HEK293 (cell line): ENCODE measurements around the gene ABCG4.

Experiments used
- CTCF ChIA-PET: fragments of 350-600 bp; formaldehyde crosslinking; extraction: SDS; loops from one replicate; lab custom pipeline; 2021; ENCODE audit warnings: antibody characterized with exemption; lab: Yijun Ruan, JAX
- POLR2A ChIA-PET: fragments of 300-600 bp; formaldehyde crosslinking; extraction: SDS; loops from one replicate; lab custom pipeline; 2020; ENCODE audit warnings: antibody characterized with exemption, inconsistent platforms; lab: Yijun Ruan, JAX
- H3K27ac ChIP-seq: fragments of 200-500 bp; sonication (Bioruptor generic); 2 replicates; pipeline ENCODE4 v1.5.1; 2014; ENCODE audit warnings: low read depth, low read length, control low read depth, inconsistent platforms; ENCODE audit errors: extremely low read depth
- H3K36me3 ChIP-seq, 2 experiments: fragments of 200-500 bp in 1 of 2; sonication (Bioruptor generic) in 1 of 2; 1 replicate in 1 of 2; 2 replicates in 1 of 2; pipeline ENCODE4 v1.5.1; 2014 to 2017; ENCODE audit warnings: inconsistent platforms in 2 of 2, low read length in 2 of 2; ENCODE audit not compliant: control insufficient read depth in 2 of 2, insufficient read depth in 1 of 2
- H3K4me1 ChIP-seq: fragments of 200-500 bp; sonication (Bioruptor generic); 2 replicates; pipeline ENCODE4 v1.5.1; 2014; ENCODE audit warnings: mild to moderate bottlenecking, low read length, inconsistent platforms; ENCODE audit not compliant: control insufficient read depth, insufficient read depth
- H3K4me3 ChIP-seq: 2 replicates; pipeline ENCODE4 v1.5.1; 2011; ENCODE audit warnings: low read depth, mild to moderate bottlenecking, control low read depth, low read length, moderate library complexity
- H3K9me3 ChIP-seq: fragments of 200-500 bp; sonication (Bioruptor generic); 2 replicates; pipeline ENCODE4 v1.5.1; 2014; ENCODE audit warnings: low read depth, low read length, inconsistent platforms; ENCODE audit not compliant: control insufficient read depth, insufficient read depth
- GFI1B ChIP-seq: fragments of 450-650 bp; formaldehyde crosslinking; IDR thresholded peaks from 2 replicates; pipeline ENCODE4 v1.5.1; 2016; ENCODE audit warnings: missing biosample characterization, missing genetic modification characterization
- GLIS2 ChIP-seq: fragments of 450-650 bp; formaldehyde crosslinking; IDR thresholded peaks from 2 replicates; pipeline ENCODE4 v1.5.1; 2016; ENCODE audit warnings: missing biosample characterization, missing genetic modification characterization
- HIC1 ChIP-seq: fragments of 450-650 bp; formaldehyde crosslinking; IDR thresholded peaks from 2 replicates; pipeline ENCODE4 v1.5.1; 2016; ENCODE audit warnings: missing biosample characterization, missing genetic modification characterization
- MEIS1 ChIP-seq: sonication (generic); formaldehyde crosslinking; IDR thresholded peaks from 2 replicates; pipeline ENCODE4 v1.8.1; 2022; ENCODE audit warnings: missing genetic modification reagents, mild to moderate bottlenecking, borderline replicate concordance
- MYNN ChIP-seq: fragments of 450-650 bp; formaldehyde crosslinking; IDR thresholded peaks from 2 replicates; pipeline ENCODE4 v1.5.1; 2016; ENCODE audit warnings: missing biosample characterization, missing genetic modification characterization, borderline replicate concordance
- PATZ1 ChIP-seq: fragments of 450-650 bp; formaldehyde crosslinking; IDR thresholded peaks from 2 replicates; pipeline ENCODE4 v1.5.1; 2016; ENCODE audit warnings: missing biosample characterization, missing genetic modification characterization
- SCRT1 ChIP-seq: fragments of 450-650 bp; formaldehyde crosslinking; IDR thresholded peaks from 2 replicates; pipeline ENCODE4 v1.5.1; 2016; ENCODE audit warnings: missing biosample characterization, missing genetic modification characterization, borderline replicate concordance
- SP2 ChIP-seq: fragments of 450-650 bp; formaldehyde crosslinking; IDR thresholded peaks from 2 replicates; pipeline ENCODE4 v1.5.1; 2016; ENCODE audit warnings: missing biosample characterization, missing genetic modification characterization
- TCF7L2 ChIP-seq: IDR thresholded peaks from 2 replicates; pipeline ENCODE4 v1.6.1; 2011; ENCODE audit warnings: low read depth, mild to moderate bottlenecking, inconsistent platforms, low read length, moderate library complexity, borderline replicate concordance
- ZBTB26 ChIP-seq: fragments of 450-650 bp; formaldehyde crosslinking; optimal IDR thresholded peaks from 2 replicates; pipeline ENCODE3; 2016; ENCODE audit warnings: missing biosample characterization, mild to moderate bottlenecking, missing genetic modification characterization
- ZNF155 ChIP-seq: fragments of 450-650 bp; formaldehyde crosslinking; IDR thresholded peaks from 2 replicates; pipeline ENCODE4 v1.5.1; 2016; ENCODE audit warnings: missing biosample characterization, missing genetic modification characterization
- ZNF280D ChIP-seq: fragments of 450-650 bp; formaldehyde crosslinking; IDR thresholded peaks from 2 replicates; pipeline ENCODE4 v1.5.1; 2016; ENCODE audit warnings: missing biosample characterization, missing genetic modification characterization
- ZNF426 ChIP-seq: fragments of 450-650 bp; formaldehyde crosslinking; IDR thresholded peaks from 2 replicates; pipeline ENCODE4 v1.5.1; 2017; ENCODE audit warnings: missing biosample characterization, missing genetic modification characterization, mild to moderate bottlenecking, inconsistent platforms, moderate library complexity
- ZNF48 ChIP-seq: fragments of 450-650 bp; formaldehyde crosslinking; IDR thresholded peaks from 2 replicates; pipeline ENCODE4 v1.5.1; 2016; ENCODE audit warnings: missing biosample characterization, missing genetic modification characterization
- ZNF600 ChIP-seq: fragments of 450-650 bp; formaldehyde crosslinking; IDR thresholded peaks from 2 replicates; pipeline ENCODE4 v1.5.1; 2016; ENCODE audit warnings: missing biosample characterization, missing genetic modification characterization
- ZNF621 ChIP-seq: fragments of 450-650 bp; formaldehyde crosslinking; IDR thresholded peaks from 2 replicates; pipeline ENCODE4 v1.5.1; 2017; ENCODE audit warnings: missing biosample characterization, missing genetic modification characterization
- ZNF645 ChIP-seq: fragments of 450-650 bp; formaldehyde crosslinking; IDR thresholded peaks from 2 replicates; pipeline ENCODE4; 2016; ENCODE audit warnings: missing biosample characterization, missing genetic modification characterization
- ZNF658 ChIP-seq: fragments of 450-650 bp; formaldehyde crosslinking; IDR thresholded peaks from 2 replicates; pipeline ENCODE4; 2016; ENCODE audit warnings: missing biosample characterization, missing genetic modification characterization
- ZNF664 ChIP-seq: fragments of 450-650 bp; formaldehyde crosslinking; IDR thresholded peaks from 2 replicates; pipeline ENCODE4 v1.5.1; 2016; ENCODE audit warnings: missing biosample characterization, missing genetic modification characterization
- ZNF701 ChIP-seq: fragments of 450-650 bp; formaldehyde crosslinking; IDR thresholded peaks from 2 replicates; pipeline ENCODE4 v1.5.1; 2016; ENCODE audit warnings: missing biosample characterization, missing genetic modification characterization
- ZSCAN23 ChIP-seq: fragments of 450-650 bp; formaldehyde crosslinking; IDR thresholded peaks from 2 replicates; pipeline ENCODE4 v1.5.1; 2016; ENCODE audit warnings: missing biosample characterization, missing genetic modification characterization

ABCG4 gene

GRCh38 chr11:119172513-119172912 is 23.7 kb downstream of the ABCG4 start:
- Histone ChIP-seq H3K9me3 (no peaks in the 10 kb centered on the region), H3K36me3 (peaks cover 0 to 32% of the 10 kb centered on the region in 2 experiments; a peak in 2 of 3 replicates), H3K27ac (no peak overlapping the region), H3K4me3 (no peak overlapping the region), H3K4me1 (no peaks in the 10 kb centered on the region)
- CTCF ChIA-PET: interaction anchor here (1.9 kb wide), 1 partner anchor 21 kb away, joined by 4 read pairs; no protein-coding TSS in a partner anchor
- TF ChIP-seq ZNF426 (tag by site-specific recombination) (no peak), SP2 (tag by site-specific recombination) (peak; percentile 50; the same call in 1 of the 2 replicates), GLIS2 (tag by site-specific recombination) (0 out of 2 replicates have a peak, but pooled peaks have one; percentile 41)
- POLR2A ChIA-PET: interaction anchor here (0.5 kb wide), 1 partner anchor 70 kb away, joined by 8 read pairs; no protein-coding TSS in a partner anchor

GRCh38 chr11:119173453-119173852 is 24.6 kb downstream of the ABCG4 start:
- H3K27ac ChIP-seq: no peak overlapping the region
- TF ChIP-seq MYNN (no peak), ZNF48 (tag by site-specific recombination) (no peak), SCRT1 (tag by site-specific recombination) (no peak), ZNF600 (tag by site-specific recombination) (no peak), ZNF155 (tag by site-specific recombination) (no peak), PATZ1 (tag by site-specific recombination) (no peak), ZBTB26 (tag by site-specific recombination) (no peak), ZNF664 (tag by site-specific recombination) (no peak), GFI1B (tag by site-specific recombination) (no peak), HIC1 (tag by site-specific recombination) (no peak), ZNF621 (tag by site-specific recombination) (no peak), ZNF701 (tag by site-specific recombination) (no peak), ZNF645 (no peak), ZNF280D (no peak), ZSCAN23 (no peak), ZNF658 (tag by site-specific recombination) (no peak), TCF7L2 (no peak), MEIS1 (CRISPR knock-in tag) (no peak)
- ChIA-PET CTCF (interaction anchor here (1.0 kb wide), 1 partner anchor 23 kb away, joined by 3 read pairs; no protein-coding TSS in a partner anchor), POLR2A (interaction anchor here (1.3 kb wide), 1 partner anchor 10 kb away, joined by 3 read pairs; no protein-coding TSS in a partner anchor)
- no peaks in the 10 kb centered on the region for H3K9me3 ChIP-seq
- H3K36me3 ChIP-seq: peaks cover 0 to 41% of the 10 kb centered on the region in 2 experiments; a peak in 2 of 3 replicates
- no peaks in the 10 kb centered on the region for H3K4me1 ChIP-seq
- no peak overlapping the region for H3K4me3 ChIP-seq
